Breast epithelium (tissue), 4 donors: ENCODE results near the gene FHOD3. TPM values are rescaled to one million over a fixed set of nuclear protein-coding genes. Genes with fewer than 3 reads are reported as not detected.

Source experiments
- DNase-seq, 2 donors: peaks; one replicate each; pipeline ENCODE4 v3.0.0-alpha.2; 2019; ENCODE audit warnings: low spot score in 2 of 2
- H3K27ac ChIP-seq, 2 donors: fragments of 200-600 bp; sonication (generic) in 1 of 2; one replicate each; pipeline ENCODE4 v1.5.1; 2016 to 2019; ENCODE audit warnings: mild to moderate bottlenecking in 1 of 2
- H3K27me3 ChIP-seq, 2 donors: fragments of 200-600 bp; sonication (generic) in 1 of 2; one replicate each; pipeline versions ENCODE4 v1.5.1 to v1.6.0; 2017 to 2019; ENCODE audit warnings: control low read depth in 1 of 2, mild to moderate bottlenecking in 1 of 2
- H3K36me3 ChIP-seq: fragments of 200-600 bp; one replicate; pipeline ENCODE4 v1.5.1; 2019
- H3K4me1 ChIP-seq, 2 donors: fragments of 200-600 bp; sonication (generic); one replicate each; pipeline ENCODE4 v1.5.1; 2016 to 2019; ENCODE audit warnings: control low read depth in 1 of 2
- H3K4me3 ChIP-seq, 3 donors: fragments of 200-600 bp; sonication (generic); 1 replicate in 2 of 3; 2 replicates in 1 of 3; pipeline ENCODE4 v1.5.1; 2016 to 2019; ENCODE audit warnings: mild to moderate bottlenecking in 3 of 3, moderate library complexity in 2 of 3
- H3K9me3 ChIP-seq, 2 donors: fragments of 200-600 bp; sonication (generic) in 1 of 2; one replicate each; pipeline ENCODE4 v1.5.1; 2016 to 2019; ENCODE audit warnings: control low read depth in 1 of 2
- POLR2A ChIP-seq: fragments of 450-650 bp; IDR thresholded peaks from one replicate; pipeline ENCODE4 v1.6.1; 2016; ENCODE audit warnings: antibody characterized with exemption, mild to moderate bottlenecking, moderate library complexity
- POLR2AphosphoS5 ChIP-seq, 3 donors: sonication (generic); formaldehyde crosslinking; IDR thresholded peaks; one replicate each; pipeline ENCODE4 v1.6.1; 2017; ENCODE audit warnings: antibody characterized with exemption in 3 of 3
- intact Hi-C: fragments of 100-400 bp; cut with DNase I; formaldehyde crosslinking; loops from one replicate; pipeline ENCODE4 v1.15.1; 2023; ENCODE audit warnings: low total_unique reads
- total RNA-seq, 3 donors: library from RNA; depleted of rRNA; stranded (reverse); fragments of >200 nt; gene quantifications; one replicate each; pipeline ENCODE4 v1.1.0, GENCODE V29; 2016
- TF ChIP-seq, protein P1 (sequence below), 3 donors: fragments of 450-650 bp; IDR thresholded peaks; one replicate each; pipeline ENCODE4 v1.5.1; 2016 to 2017; ENCODE audit warnings: antibody characterized with exemption in 3 of 3, mild to moderate bottlenecking in 3 of 3, moderate library complexity in 3 of 3

Gene FHOD3
- total RNA-seq, 3 donors from 2014 or later: 1.9 to 13.1 (median 13.0) TPM

DNA sequence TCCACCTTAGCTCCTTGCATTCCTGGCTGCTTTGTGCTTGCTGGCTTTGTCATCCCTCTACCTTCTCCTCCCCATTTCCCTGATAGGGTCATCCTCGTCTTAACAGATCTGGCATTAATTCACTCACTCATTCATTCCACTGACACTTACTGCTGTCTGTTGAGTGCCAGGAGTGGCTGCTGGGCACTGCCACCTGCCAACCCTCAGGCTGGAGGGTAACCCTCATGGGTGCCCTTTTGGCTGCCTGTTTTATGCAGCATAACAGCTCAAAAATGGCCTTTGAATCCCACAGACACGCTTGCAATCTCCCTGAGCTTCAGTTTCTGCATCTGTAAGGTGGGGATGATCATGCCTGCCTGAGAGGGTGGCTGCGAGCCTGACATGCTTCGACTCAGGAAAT is 25.2 kb downstream of the FHOD3 start:
- no peak overlapping the region for H3K4me3 ChIP-seq
- H3K27ac ChIP-seq: no peak overlapping the region
- intact Hi-C loops: no loop called here
- TF ChIP-seq POLR2A: no peak
- no peak for TF ChIP-seq POLR2AphosphoS5 (IDR thresholded peaks at IDR 0.05)
- TF ChIP-seq, protein P1, sequence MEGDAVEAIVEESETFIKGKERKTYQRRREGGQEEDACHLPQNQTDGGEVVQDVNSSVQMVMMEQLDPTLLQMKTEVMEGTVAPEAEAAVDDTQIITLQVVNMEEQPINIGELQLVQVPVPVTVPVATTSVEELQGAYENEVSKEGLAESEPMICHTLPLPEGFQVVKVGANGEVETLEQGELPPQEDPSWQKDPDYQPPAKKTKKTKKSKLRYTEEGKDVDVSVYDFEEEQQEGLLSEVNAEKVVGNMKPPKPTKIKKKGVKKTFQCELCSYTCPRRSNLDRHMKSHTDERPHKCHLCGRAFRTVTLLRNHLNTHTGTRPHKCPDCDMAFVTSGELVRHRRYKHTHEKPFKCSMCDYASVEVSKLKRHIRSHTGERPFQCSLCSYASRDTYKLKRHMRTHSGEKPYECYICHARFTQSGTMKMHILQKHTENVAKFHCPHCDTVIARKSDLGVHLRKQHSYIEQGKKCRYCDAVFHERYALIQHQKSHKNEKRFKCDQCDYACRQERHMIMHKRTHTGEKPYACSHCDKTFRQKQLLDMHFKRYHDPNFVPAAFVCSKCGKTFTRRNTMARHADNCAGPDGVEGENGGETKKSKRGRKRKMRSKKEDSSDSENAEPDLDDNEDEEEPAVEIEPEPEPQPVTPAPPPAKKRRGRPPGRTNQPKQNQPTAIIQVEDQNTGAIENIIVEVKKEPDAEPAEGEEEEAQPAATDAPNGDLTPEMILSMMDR (IDR thresholded peaks at IDR 0.05): no peak
- no peaks in the 10 kb centered on the region for H3K36me3 ChIP-seq
- no peaks in the 10 kb centered on the region for H3K4me1 ChIP-seq
- no peak for DNase-seq
- H3K27me3 ChIP-seq: no peaks in the 10 kb centered on the region
- H3K9me3 ChIP-seq: peaks cover 0 to 18% of the 10 kb centered on the region in 2 donors

DNA sequence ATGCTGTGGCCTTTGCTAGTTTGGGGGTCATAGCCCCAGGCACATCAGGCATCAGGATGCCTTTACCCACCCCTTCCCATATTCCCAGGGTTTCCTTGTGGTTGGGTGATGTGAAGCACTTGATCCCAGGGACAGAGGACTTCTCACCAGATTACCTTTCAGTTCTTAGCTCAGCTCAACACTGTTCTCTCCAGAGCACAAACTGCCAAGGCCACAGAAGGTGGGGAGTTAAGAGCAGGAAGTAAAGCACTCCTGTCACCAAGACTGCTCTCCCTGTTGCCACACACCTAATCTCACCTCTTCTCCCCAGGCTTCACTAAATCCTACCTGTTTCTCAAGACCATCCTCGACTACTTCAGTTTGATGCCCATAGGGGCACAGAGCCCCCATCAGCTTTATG is 25.9 kb downstream of the FHOD3 start:
- Histone ChIP-seq H3K4me3 (no peak overlapping the region), H3K9me3 (peaks cover 0 to 11% of the 10 kb centered on the region in 2 donors), H3K27ac (no peak overlapping the region), H3K36me3 (no peaks in the 10 kb centered on the region), H3K4me1 (no peaks in the 10 kb centered on the region), H3K27me3 (no peaks in the 10 kb centered on the region)
- TF ChIP-seq POLR2AphosphoS5 (IDR thresholded peaks at IDR 0.05) (no peak), POLR2A (no peak)
- TF ChIP-seq, protein P1 (IDR thresholded peaks at IDR 0.05): no peak
- no peak for DNase-seq
- intact Hi-C loops: no loop called here

DNA sequence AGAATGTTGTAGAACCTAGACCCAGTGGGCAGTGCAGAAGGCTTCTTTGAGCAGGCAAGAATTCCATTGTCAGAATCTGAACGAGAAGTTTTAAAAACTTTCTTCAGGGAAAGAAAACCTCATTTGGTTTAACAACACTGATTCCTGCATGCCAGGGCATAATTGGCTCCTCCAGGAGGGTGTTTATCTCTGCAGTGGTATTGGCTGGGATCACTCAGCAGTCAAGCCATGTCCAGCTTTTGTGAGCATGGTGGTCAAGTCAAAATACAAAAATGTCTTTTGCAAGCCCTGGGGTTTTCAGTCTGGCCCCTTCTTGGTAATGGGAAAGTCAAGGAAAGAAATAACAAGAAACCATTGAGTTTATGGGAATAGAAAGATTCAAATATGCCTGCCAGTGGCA is 28.3 kb downstream of the FHOD3 start:
- intact Hi-C loops: no loop called here
- Histone ChIP-seq H3K27me3 (no peaks in the 10 kb centered on the region), H3K9me3 (no peaks in the 10 kb centered on the region), H3K36me3 (no peaks in the 10 kb centered on the region), H3K4me3 (no peak overlapping the region), H3K4me1 (no peaks in the 10 kb centered on the region), H3K27ac (no peak overlapping the region)
- no peak for DNase-seq
- TF ChIP-seq POLR2AphosphoS5 (IDR thresholded peaks at IDR 0.05): no peak
- TF ChIP-seq, protein P1 (IDR thresholded peaks at IDR 0.05): no peak
- TF ChIP-seq POLR2A: no peak

DNA sequence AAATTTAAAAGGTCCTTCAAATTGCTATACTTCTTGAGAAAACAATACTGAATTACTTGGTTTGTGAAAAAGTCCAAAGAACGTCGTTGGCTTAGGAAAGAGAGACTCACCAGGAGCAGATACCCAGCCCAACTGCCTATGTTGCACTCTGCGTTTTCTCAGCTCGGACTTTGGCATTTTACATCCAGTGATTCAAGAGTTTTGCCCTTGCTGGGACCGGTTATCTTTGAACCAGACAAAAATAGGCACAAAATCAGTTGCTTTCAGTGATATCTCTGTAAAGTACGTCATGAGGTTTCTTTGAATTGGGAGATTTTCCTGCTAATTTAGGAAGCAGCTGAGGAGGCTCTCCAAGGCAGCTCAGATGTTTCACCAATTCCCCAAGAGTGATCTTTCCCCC is 29.3 kb downstream of the FHOD3 start:
- DNase-seq: no peak
- no peak overlapping the region for H3K27ac ChIP-seq
- no peaks in the 10 kb centered on the region for H3K9me3 ChIP-seq
- TF ChIP-seq, protein P1 (IDR thresholded peaks at IDR 0.05): no peak
- TF ChIP-seq POLR2AphosphoS5 (IDR thresholded peaks at IDR 0.05): no peak
- no peak for TF ChIP-seq POLR2A
- no peaks in the 10 kb centered on the region for H3K4me1 ChIP-seq
- intact Hi-C loops: no loop called here
- H3K36me3 ChIP-seq: no peaks in the 10 kb centered on the region
- no peaks in the 10 kb centered on the region for H3K27me3 ChIP-seq
- no peak overlapping the region for H3K4me3 ChIP-seq

DNA sequence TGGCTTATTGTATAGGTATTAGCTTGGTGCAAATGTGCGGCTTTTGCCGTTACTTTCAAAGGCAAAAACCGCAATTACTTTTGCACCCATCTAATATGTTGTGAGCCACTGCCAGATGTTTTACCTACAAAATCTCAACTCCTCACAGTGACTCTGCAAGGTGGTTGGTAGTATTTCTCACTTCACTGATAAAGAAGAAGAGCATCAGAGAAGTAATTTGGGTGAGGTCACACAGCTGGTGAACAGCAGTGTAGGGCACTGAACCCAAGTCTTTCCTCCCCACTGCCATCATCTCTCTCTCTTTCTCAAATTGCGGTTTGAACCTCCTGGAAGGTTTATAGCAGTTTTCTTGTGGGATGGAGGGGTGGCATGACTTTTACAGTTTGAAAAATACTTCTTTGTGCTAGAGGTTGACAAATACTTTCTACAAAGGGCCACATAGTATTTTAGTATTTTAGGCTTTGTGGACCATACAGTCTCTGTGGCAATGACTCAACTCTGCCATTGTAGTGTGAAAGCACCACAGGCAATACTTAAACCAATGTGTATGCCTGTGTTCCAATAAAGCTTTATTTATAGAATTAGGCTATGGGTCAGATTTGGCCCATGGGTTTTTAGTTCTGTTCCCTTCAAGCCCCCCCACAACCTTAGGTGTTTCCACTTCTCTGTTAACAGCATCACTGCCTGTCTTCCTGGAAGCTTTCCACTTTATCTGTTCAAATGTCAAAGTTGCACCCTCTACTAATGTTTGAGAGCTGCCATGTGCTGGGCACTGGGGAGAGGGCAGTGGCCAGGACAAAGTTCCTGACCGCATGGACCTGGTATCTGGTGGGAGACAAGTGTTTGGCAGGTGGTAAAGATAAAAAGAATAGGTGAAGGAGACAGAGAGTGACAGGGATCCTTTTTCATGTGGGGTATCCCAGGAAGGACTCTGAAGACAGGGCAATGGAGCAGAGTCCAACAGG is 30.1 kb downstream of the FHOD3 start:
- intact Hi-C loops: no loop called here

More for the DNA sequence above, 30.1 kb downstream of the FHOD3 start:
- TF ChIP-seq POLR2AphosphoS5 (IDR thresholded peaks at IDR 0.05): no peak
- TF ChIP-seq, protein P1 (IDR thresholded peaks at IDR 0.05): no peak
- no peak for TF ChIP-seq POLR2A
- Histone ChIP-seq H3K4me3 (no peak overlapping the region), H3K27ac (no peak overlapping the region), H3K36me3 (no peaks in the 10 kb centered on the region), H3K27me3 (no peaks in the 10 kb centered on the region), H3K9me3 (no peaks in the 10 kb centered on the region), H3K4me1 (no peaks in the 10 kb centered on the region)
- DNase-seq: no peak
